GM12872 (cell line): ENCODE results near the gene KCTD10.

ENCODE experiments used
- CTCF ChIP-seq: IDR thresholded peaks from 3 replicates; pipeline ENCODE4 v1.5.1; 2011; ENCODE audit warnings: low read depth, mild to moderate bottlenecking, low read length, moderate library complexity; ENCODE audit not compliant: insufficient read depth

KCTD10 gene

DNA sequence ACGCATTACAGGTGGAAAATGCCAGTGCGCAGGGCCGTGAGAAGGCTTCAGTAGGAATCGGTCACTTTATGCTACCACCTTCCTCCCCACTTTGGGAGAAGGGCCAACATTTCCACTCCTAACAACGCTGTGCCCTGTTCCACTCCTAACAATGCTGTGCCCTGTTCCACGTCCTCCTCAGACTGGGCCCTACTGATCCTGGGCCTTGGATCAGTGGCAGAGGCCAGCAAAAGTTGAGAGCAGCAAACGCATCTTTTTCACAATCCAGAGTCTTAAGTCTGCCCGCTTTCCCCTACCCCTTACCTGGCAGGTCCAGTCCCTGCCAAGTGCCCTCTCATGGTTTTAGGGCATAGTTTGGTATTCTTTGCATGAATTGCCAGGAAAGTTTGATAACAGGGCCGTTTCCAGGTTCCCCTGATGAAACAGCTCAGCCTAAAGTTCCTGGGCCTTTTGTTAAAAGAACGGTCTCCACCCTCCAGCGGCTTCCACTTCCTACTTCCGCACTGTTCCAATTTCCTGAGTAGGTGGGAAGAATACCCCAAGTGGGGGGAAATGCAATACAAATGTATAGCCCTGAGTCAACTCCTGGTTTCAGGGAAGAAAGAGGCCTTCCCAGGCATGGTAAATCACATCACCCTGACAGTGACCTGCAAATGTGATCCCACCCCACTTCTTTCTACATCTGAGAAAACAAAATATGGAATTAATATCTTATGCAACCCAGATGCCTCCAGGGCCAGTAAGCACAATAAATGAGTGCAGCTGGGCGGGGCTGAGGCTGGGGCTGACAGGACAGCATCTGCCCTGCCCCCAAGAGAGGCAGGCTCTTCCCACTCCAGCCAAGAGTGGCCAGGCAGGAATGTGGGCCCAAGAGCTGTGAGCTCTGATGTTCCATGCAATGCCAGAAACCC is 15.0 kb downstream of the KCTD10 start:
- TF ChIP-seq CTCF, result no peak

- no peak for TF ChIP-seq CTCF
These were observed 15.9 kb downstream of the KCTD10 start for GRCh38 chr12:109461049-109461845.

DNA sequence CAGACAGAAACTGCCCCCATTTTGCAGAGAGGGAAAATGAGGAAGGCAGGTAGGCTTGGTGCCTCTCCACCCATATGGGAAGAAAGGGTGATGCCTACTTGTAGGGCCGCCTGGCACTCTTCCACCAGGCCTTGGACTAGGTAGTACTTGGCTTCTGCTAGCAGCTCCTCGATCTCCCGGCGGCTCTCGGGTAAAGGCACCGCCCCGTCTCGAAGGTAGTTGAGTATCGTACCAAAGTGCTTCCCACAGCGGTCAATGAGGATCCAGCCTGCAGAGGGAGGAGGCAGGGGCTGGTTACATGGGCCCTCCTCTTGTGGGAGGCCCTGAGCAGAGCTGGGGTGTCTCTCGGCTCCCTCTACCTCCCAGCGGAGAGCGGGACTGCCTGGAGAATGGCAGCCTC is 16.6 kb downstream of the KCTD10 start:
- TF ChIP-seq CTCF, result no peak

DNA sequence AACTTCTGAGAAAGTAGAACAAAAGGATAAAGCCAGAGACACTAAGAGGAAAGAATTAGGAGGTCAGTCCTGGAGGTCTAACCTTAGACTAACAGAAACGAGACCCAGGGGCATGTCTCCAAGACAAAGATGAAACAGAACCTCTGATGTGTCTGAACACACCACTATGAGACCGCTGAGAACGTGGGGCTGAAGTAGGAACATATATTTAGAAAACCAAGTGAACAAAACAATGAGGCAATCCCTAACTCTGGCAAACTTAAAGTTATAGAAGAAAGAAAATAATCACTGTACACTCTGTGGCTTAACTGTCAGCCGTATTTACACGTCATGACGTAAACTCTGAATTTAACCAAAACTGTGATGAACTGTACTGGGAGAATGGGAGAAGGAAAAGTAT is 17.9 kb downstream of the KCTD10 start:
- no peak for TF ChIP-seq CTCF

GRCh38 chr12:109458771-109459208 is 18.3 kb downstream of the KCTD10 start:
- TF ChIP-seq CTCF, result no peak

DNA sequence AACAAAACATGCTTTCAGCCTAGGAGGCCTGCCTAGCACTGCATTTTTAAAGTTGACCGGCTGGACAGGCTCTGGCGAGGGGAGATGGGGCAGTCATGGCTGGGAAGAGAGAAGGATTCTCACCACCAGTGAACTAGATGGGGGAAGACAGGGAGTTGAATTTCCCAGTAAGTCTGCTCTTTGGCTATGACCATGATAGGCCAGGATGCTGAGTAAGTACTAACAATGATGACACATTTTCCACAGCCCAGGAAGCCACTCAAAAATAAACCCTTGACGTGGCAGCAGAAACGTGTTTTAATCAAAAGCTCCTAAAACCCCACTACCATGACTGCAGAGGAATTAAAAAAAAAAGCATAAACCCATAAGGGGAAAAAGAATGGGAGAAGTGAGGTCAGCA is 19.0 kb downstream of the KCTD10 start:
- no peak for TF ChIP-seq CTCF

DNA sequence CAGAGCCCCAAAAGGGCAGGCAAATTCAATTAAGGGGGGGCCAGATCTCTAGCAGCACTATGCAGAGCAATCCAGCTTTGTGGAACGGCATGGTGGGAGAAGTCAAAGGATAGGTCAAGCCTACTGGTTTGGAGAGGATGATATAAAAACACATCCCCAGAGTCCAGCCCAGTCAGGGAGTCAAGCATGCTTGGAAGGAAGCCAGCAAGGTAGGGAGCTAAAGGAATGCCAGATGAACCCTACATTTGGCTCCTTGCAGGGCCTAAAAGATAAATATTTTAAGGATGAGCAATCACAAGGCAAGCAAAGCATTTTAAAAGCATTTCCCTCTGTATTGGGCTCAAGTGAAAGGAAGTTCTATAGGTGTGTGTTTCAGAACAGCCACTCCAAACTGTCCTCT is 21.4 kb downstream of the KCTD10 start:
- no peak for TF ChIP-seq CTCF
